Astrocyte of the spinal cord (primary cell): ENCODE measurements around the gene CDH9.
"Not testable (repeated sequence)": the region's sequence is repeated elsewhere in the genome, so short reads cannot be mapped to it uniquely, and the experiment has no call there.

Experiments
- DNase-seq: peaks from one replicate; pipeline ENCODE4 v3.0.0; 2011; ENCODE audit warnings: low read depth, low spot score
- H3K4me3 ChIP-seq: 2 replicates; pipeline ENCODE4 v1.5.1; 2011; ENCODE audit warnings: low read depth, mild to moderate bottlenecking, low read length, moderate library complexity
- CTCF ChIP-seq: IDR thresholded peaks from 2 replicates; pipeline ENCODE4 v1.5.1; 2012; ENCODE audit warnings: low read depth, mild to moderate bottlenecking, low read length, inconsistent platforms
- in situ Hi-C: cut with HindIII; loops from 2 replicates; pipeline ENCODE4 v1.10.0; 2017; ENCODE audit warnings: low sequenced_read_pairs

CDH9 gene

GRCh38 chr5:26864061-26864460, 174.3 kb downstream of the CDH9 start:
- DNase-seq: no peak
- no peak overlapping the region for H3K4me3 ChIP-seq
- in situ Hi-C loops: no loop called here
- TF ChIP-seq CTCF: no peak

GRCh38 chr5:26856238-26856637, 182.1 kb downstream of the CDH9 start:
- TF ChIP-seq CTCF: no peak
- no peak overlapping the region for H3K4me3 ChIP-seq
- in situ Hi-C loops: no loop called here
- DNase-seq: no peak

- in situ Hi-C loops, H3K4me3 ChIP-seq, DNase-seq: not testable (repeated sequence)
These were observed 185.9 kb downstream of the CDH9 start for GRCh38 chr5:26852450-26852849.

DNA sequence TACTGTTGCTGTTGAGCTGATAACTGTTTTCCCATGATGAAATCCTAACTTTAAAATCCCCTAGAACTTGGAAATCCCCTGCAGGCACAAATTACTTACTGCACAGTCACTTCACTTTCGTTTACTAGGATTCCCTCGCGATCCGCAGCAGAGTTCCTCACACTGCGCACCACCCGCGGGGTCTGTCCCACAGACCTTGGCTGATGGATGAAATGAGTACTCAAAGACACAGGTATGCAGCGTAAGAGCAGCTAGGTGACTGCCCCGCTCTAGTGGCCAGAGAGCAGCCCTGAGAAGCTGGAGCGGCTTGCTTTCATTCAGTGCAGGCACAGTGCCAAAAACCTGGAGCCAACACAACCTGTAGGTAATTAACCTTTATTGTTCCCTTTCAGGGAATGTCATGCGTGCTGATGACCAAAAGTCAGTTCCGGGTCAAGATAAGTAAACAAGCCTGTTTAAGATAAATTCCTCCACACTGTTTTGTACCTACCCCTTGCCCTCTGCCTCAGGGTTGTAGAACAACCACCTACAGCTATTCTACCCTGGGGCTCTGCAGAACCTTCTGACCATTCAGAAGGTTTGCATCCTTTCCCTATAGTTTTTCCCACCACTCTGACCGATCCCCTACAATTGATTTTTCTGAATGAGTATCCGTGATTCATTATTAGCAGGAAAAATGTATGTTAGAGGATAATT, 191.2 kb downstream of the CDH9 start:
- in situ Hi-C loops: no loop called here
- TF ChIP-seq CTCF: no peak
- no peak overlapping the region for H3K4me3 ChIP-seq
- no peak for DNase-seq

GRCh38 chr5:26843677-26844076, 194.7 kb downstream of the CDH9 start:
- in situ Hi-C loops: no loop called here
- no peak overlapping the region for H3K4me3 ChIP-seq
- TF ChIP-seq CTCF: no peak
- DNase-seq: no peak

DNA sequence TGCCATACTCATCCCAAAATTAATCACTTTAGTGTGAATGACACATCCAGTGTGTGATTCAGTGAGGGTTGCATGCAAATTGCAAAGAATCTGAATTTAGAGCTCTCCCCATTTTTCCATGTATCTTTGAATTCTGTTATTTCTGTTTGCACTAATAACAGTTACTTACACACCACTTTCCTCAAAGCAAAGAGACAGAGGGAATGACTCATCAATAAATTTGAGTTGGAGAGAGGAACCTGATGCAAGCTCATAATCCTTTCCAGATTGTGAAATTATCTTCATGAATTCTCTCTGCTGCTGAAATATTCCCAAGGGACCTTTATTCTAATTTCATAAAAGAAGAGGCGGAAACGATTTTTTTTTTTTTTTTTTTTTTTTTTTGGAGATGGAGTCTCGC, 204.8 kb downstream of the CDH9 start:
- in situ Hi-C loops: no loop called here
- TF ChIP-seq CTCF: no peak
- H3K4me3 ChIP-seq: no peak overlapping the region
- no peak for DNase-seq
